K562 (cell line): ENCODE data around the gene SEMA3A. TPM values are rescaled to one million over a fixed set of nuclear protein-coding genes. Genes with fewer than 3 reads are reported as not detected.
A peak's percentile ranks its signal among the peaks of the same experiment; 100 is the strongest.

Source experiments
- ATAC-seq: fragments of 200-7000 bp; cut with Tn5 transposase; 3 replicates; pipeline ENCODE4 v1.9.1; 2020; ENCODE audit warnings: moderate library complexity
- BruUV-seq: library from RNA; stranded (reverse); fragments of 400-500 nt; replicated peaks from 2 replicates; lab custom pipeline; 2021; lab: Mats Ljungman, UMichigan
- CTCF ChIA-PET: fragments of 300-600 bp; formaldehyde crosslinking; extraction: SDS; loops from one replicate; lab custom pipeline; 2021; ENCODE audit warnings: low intra/inter-chr PET ratio; lab: Yijun Ruan, JAX
- POLR2A ChIA-PET: fragments of 300-600, 350-650 bp; sonication (Branson Sonifier 250); formaldehyde crosslinking; extraction: SDS; loops from one replicate; lab custom pipeline; 2021; ENCODE audit warnings: antibody characterized with exemption, inconsistent platforms; lab: Yijun Ruan, JAX
- DNase-seq, 4 experiments: peaks; one replicate each; pipeline versions ENCODE4 v3.0.0 to v3.0.0-alpha.2; 2011 to 2018; ENCODE audit warnings: low spot score in 3 of 4, mixed read lengths in 3 of 4; ENCODE audit errors: extremely low read depth in 1 of 4
- FAIRE-seq: peaks from 2 replicates; lab custom pipeline; 2011; peaks lifted over from hg19 to GRCh38; lab: Jason Lieb, UNC
- H2AFZ ChIP-seq: 2 replicates; pipeline ENCODE4 v1.6.0; 2011; ENCODE audit warnings: low read depth, low read length, control low read depth, inconsistent platforms
- H3K27ac ChIP-seq: fragments of 200-600 bp; 3 replicates; pipeline ENCODE4 v1.8.0; 2011; ENCODE audit warnings: low read depth, mild to moderate bottlenecking, control low read depth, inconsistent platforms, low read length, moderate library complexity, mixed read lengths; ENCODE audit errors: extremely low read depth
- H3K27me3 ChIP-seq, 2 experiments: fragments of 300-600 bp in 1 of 2; 2 replicates in 1 of 2; 3 replicates in 1 of 2; pipeline versions ENCODE4 v1.6.0 to v1.8.0; 2011; ENCODE audit warnings: inconsistent platforms in 2 of 2, low read length in 2 of 2, mild to moderate bottlenecking in 1 of 2, mixed read lengths in 1 of 2, moderate library complexity in 1 of 2; ENCODE audit not compliant: control insufficient read depth in 2 of 2, insufficient read depth in 2 of 2
- H3K36me3 ChIP-seq: fragments of 300-600 bp; 3 replicates; pipeline ENCODE4 v1.8.0; 2011; ENCODE audit warnings: mild to moderate bottlenecking, low read length, inconsistent platforms; ENCODE audit not compliant: control insufficient read depth, insufficient read depth
- H3K4me1 ChIP-seq, 2 experiments: fragments of 200-600 bp in 1 of 2; replicated peaks in 1 of 2; 2 replicates in 1 of 2; 3 replicates in 1 of 2; pipeline versions ENCODE4 v1.5.1 to v1.8.0; 2011; ENCODE audit warnings: inconsistent platforms in 2 of 2, low read length in 2 of 2, mild to moderate bottlenecking in 1 of 2, mixed read lengths in 1 of 2, moderate library complexity in 1 of 2; ENCODE audit not compliant: control insufficient read depth in 2 of 2, insufficient read depth in 2 of 2
- H3K4me2 ChIP-seq: 2 replicates; pipeline ENCODE4 v1.6.1; 2011; ENCODE audit warnings: low read length, control low read depth, inconsistent platforms, mixed read lengths; ENCODE audit not compliant: insufficient read depth
- H3K4me3 ChIP-seq: fragments of 200-600 bp; sonication (generic), shearing (Covaris generic); 2 replicates; pipeline ENCODE4 v1.5.1; 2016; ENCODE audit warnings: control low read depth, inconsistent platforms
- H3K79me2 ChIP-seq: fragments of 200-600 bp; 3 replicates; pipeline ENCODE4 v1.8.0; 2011; ENCODE audit warnings: low read length, inconsistent platforms; ENCODE audit not compliant: control insufficient read depth, insufficient read depth
- H3K9ac ChIP-seq, 2 experiments: 2 replicates each; pipeline versions ENCODE4 v1.6.0 to v1.6.1; 2011; ENCODE audit warnings: low read depth in 2 of 2, low read length in 2 of 2, control low read depth in 1 of 2, inconsistent platforms in 1 of 2, mild to moderate bottlenecking in 1 of 2, mixed read lengths in 1 of 2; ENCODE audit not compliant: insufficient read depth in 1 of 2
- H3K9me1 ChIP-seq: one replicate; pipeline ENCODE4 v1.6.0; 2011; ENCODE audit warnings: inconsistent platforms, mild to moderate bottlenecking, low read length, moderate library complexity; ENCODE audit not compliant: control insufficient read depth, insufficient read depth
- H3K9me3 ChIP-seq: replicated peaks from 2 replicates; pipeline ENCODE4 v1.5.1; 2011; ENCODE audit warnings: low read depth, low read length, inconsistent platforms; ENCODE audit not compliant: control insufficient read depth, insufficient read depth
- H4K20me1 ChIP-seq: replicated peaks from 2 replicates; pipeline ENCODE4 v1.6.1; 2011; ENCODE audit warnings: low read length, inconsistent platforms, mixed read lengths; ENCODE audit not compliant: control insufficient read depth, insufficient read depth
- CBX3 ChIP-seq, 2 experiments: IDR thresholded peaks; 1 replicate in 1 of 2; 2 replicates in 1 of 2; pipeline ENCODE4 v1.6.1; 2012; ENCODE audit warnings: inconsistent platforms in 2 of 2, low read length in 2 of 2, borderline replicate concordance in 1 of 2, control low read depth in 1 of 2
- CBX5 ChIP-seq: IDR thresholded peaks from 2 replicates; pipeline ENCODE4 v1.6.1; 2014; ENCODE audit warnings: low read depth, borderline replicate concordance
- ELK1 ChIP-seq: sonication (generic); formaldehyde crosslinking; IDR thresholded peaks from 2 replicates; pipeline ENCODE4 v1.8.1; 2022; ENCODE audit warnings: missing genetic modification reagents
- HMGXB4 ChIP-seq: sonication (generic); formaldehyde crosslinking; IDR thresholded peaks from 2 replicates; pipeline ENCODE4 v1.8.1; 2023; ENCODE audit warnings: mild to moderate bottlenecking, missing genetic modification reagents
- ILF3 ChIP-seq: fragments of 450-650 bp; IDR thresholded peaks from 2 replicates; pipeline ENCODE4 v1.6.1; 2018; ENCODE audit warnings: antibody characterized with exemption, mild to moderate bottlenecking, moderate library complexity, borderline replicate concordance
- MAFF ChIP-seq: IDR thresholded peaks from 2 replicates; pipeline ENCODE4 v1.6.1; 2012; ENCODE audit warnings: low read length, improper control_type of control experiment
- MAFG ChIP-seq: fragments of 450-650 bp; conservative IDR thresholded peaks from 2 replicates; pipeline ENCODE4 v1.6.1; 2016; ENCODE audit warnings: missing genetic modification characterization, missing compliant biosample characterization
- MAFK ChIP-seq: IDR thresholded peaks from 2 replicates; pipeline ENCODE4 v1.6.1; 2011; ENCODE audit warnings: low read length, improper control_type of control experiment
- NFE2 ChIP-seq: IDR thresholded peaks from 2 replicates; pipeline ENCODE4 v1.6.1; 2014; ENCODE audit warnings: antibody characterized with exemption, low read depth
- NFE2L1 ChIP-seq: fragments of 450-650 bp; IDR thresholded peaks from 2 replicates; pipeline ENCODE4 v1.6.1; 2016; ENCODE audit warnings: missing genetic modification characterization, low read depth, mild to moderate bottlenecking, missing compliant biosample characterization, moderate library complexity, borderline replicate concordance
- NR0B1 ChIP-seq: fragments of 450-650 bp; IDR thresholded peaks from one replicate; pipeline ENCODE4 v1.6.1; 2018; ENCODE audit warnings: mild to moderate bottlenecking, moderate library complexity; ENCODE audit not compliant: partially characterized antibody
- NRF1 ChIP-seq, 2 experiments: fragments of 450-650 bp; IDR thresholded peaks in 1 of 2; conservative IDR thresholded peaks in 1 of 2; 2 replicates each; pipeline ENCODE4 v1.6.1; 2014; ENCODE audit warnings: mild to moderate bottlenecking in 2 of 2
- NUFIP1 ChIP-seq: fragments of 450-650 bp; IDR thresholded peaks from 2 replicates; pipeline ENCODE4 v1.6.1; 2018; ENCODE audit not compliant: partially characterized antibody
- TAF1 ChIP-seq: IDR thresholded peaks from 2 replicates; pipeline ENCODE4 v1.6.1; 2011; ENCODE audit warnings: mild to moderate bottlenecking, low read length, moderate library complexity; ENCODE audit not compliant: insufficient read depth, control insufficient read depth, severe bottlenecking; ENCODE audit errors: extremely low read depth
- THRAP3 ChIP-seq: fragments of 450-650 bp; IDR thresholded peaks from 2 replicates; pipeline ENCODE4 v1.6.1; 2016; ENCODE audit warnings: mild to moderate bottlenecking, inconsistent platforms, borderline replicate concordance
- TSC22D4 ChIP-seq: fragments of 450-650 bp; IDR thresholded peaks from 2 replicates; pipeline ENCODE4 v1.6.1; 2016; ENCODE audit warnings: missing genetic modification characterization, missing biosample characterization, control low read depth
- USF1 ChIP-seq: sonication (generic); formaldehyde crosslinking; IDR thresholded peaks from 2 replicates; pipeline ENCODE4 v1.9.0; 2022; ENCODE audit warnings: mild to moderate bottlenecking, missing genetic modification reagents
- ZNF316 ChIP-seq: fragments of 450-650 bp; IDR thresholded peaks from 2 replicates; pipeline ENCODE4 v1.6.1; 2016
- ZNF764 ChIP-seq: fragments of 250-450 bp; sonication (Bioruptor Pico); IDR thresholded peaks from 2 replicates; pipeline ENCODE4 v1.4.0; 2020; ENCODE audit warnings: low read depth, mild to moderate bottlenecking, moderate library complexity
- WGBS: fragments of 100-300 bp; shearing (Covaris generic); methylation state at CpG from one replicate; pipeline ENCODE4 v1.1.6; 2016; ENCODE audit warnings: low coverage, mixed read lengths; ENCODE audit not compliant: insufficient coverage; ENCODE audit errors: missing lambda C conversion rate; 5-methylcytosine and 5-hydroxymethylcytosine counted together
- in situ Hi-C: fragments of 300-500 bp; cut with MboI; formaldehyde crosslinking; loops from 4 replicates; pipeline ENCODE4 v1.15.0; 2018; ENCODE audit warnings: inconsistent platforms, mixed read lengths
- intact Hi-C: fragments of 100-400 bp; cut with micrococcal nuclease; formaldehyde crosslinking; loops from 2 replicates; pipeline ENCODE4 v1.14.2; 2022
- polyA plus RNA-seq, 8 experiments: library from polyadenylated mRNA; depleted of rRNA in 4 of 8; stranded (reverse) in 5 of 8; unstranded in 3 of 8; fragments of >200 nt; fragmentation: Nextera tagmentation in 2 of 8; fragmentation: Illumina TruSeq in 1 of 8; extraction: Ambion mirVana in 2 of 8; extraction: Trizol in 1 of 8; gene quantifications; 2 replicates each; pipeline versions ENCODE4 v1.2.1 to v1.2.3, GENCODE V29; 2011 to 2014; ENCODE audit warnings: inconsistent platforms in 1 of 8, missing spikeins in 1 of 8
- total RNA-seq, 7 experiments: library from RNA; depleted of rRNA in 6 of 7; stranded (reverse); fragments of >200 nt in 6 of 7; fragmentation: Illumina TruSeq in 2 of 7; extraction: Trizol in 2 of 7; gene quantifications; 2 replicates each; pipeline versions ENCODE4 v1.2.1 to v1.2.3, GENCODE V29; 2011 to 2021; ENCODE audit warnings: low replicate concordance in 1 of 7

Gene SEMA3A
- total and polyA plus RNA-seq, 9 of the 15 experiments (the other 6 are each of a cell fraction or from before 2014, with no cell fraction given): 0.36 to 3.0 (median 1.1) TPM

GRCh38 chr7:84144480-84144879 is 50.1 kb downstream of the SEMA3A start:
- H2AFZ ChIP-seq: no peak overlapping the region
- H3K9ac ChIP-seq: no peak overlapping the region
- H3K4me3 ChIP-seq: no peak overlapping the region
- no peaks in the 10 kb centered on the region for H4K20me1 ChIP-seq
- no peaks in the 10 kb centered on the region for H3K79me2 ChIP-seq
- DNase-seq: no peak
- POLR2A ChIA-PET: no interaction called here
- no peak overlapping the region for H3K4me2 ChIP-seq
- TF ChIP-seq USF1 (CRISPR knock-in tag) (no peak), NRF1 (conservative IDR thresholded peaks at IDR 0.05 in 1 of 2, IDR thresholded peaks at IDR 0.05 in 1 of 2) (no peak), ZNF316 (peak; percentile 66), MAFG (tag) (peak; percentile 64), TSC22D4 (tag) (no peak), ELK1 (CRISPR knock-in tag) (no peak), NR0B1 (no peak), NFE2L1 (tag) (peak; percentile 39; the same call in 1 of the 2 replicates), MAFK (peak; percentile 13; the same call in 1 of the 2 replicates), ILF3 (no peak), TAF1 (no peak), NUFIP1 (no peak), NFE2 (peak; percentile 49; the same call in 1 of the 2 replicates), HMGXB4 (CRISPR knock-in tag) (no peak), MAFF (peak; percentile 15; the same call in 1 of the 2 replicates), CBX5 (no peak), THRAP3 (no peak), ZNF764 (no peak), CBX3 (IDR thresholded peaks at IDR 0.05; ENCODE audit: borderline replicate concordance in 1 of 2, low read length in 2 of 2) (no peak)
- no peaks in the 10 kb centered on the region for H3K36me3 ChIP-seq
- no peak for FAIRE-seq
- H3K4me1 ChIP-seq: no peaks in the 10 kb centered on the region
- no peak for ATAC-seq
- H3K27me3 ChIP-seq: no peaks in the 10 kb centered on the region
- 1% methylated on average over 3 of the region's 3 CpGs for WGBS
- intact Hi-C loops: no loop called here
- H3K27ac ChIP-seq: no peak overlapping the region
- in situ Hi-C loops: no loop called here
- H3K9me3 ChIP-seq: no peaks in the 10 kb centered on the region
- CTCF ChIA-PET: no interaction called here
- no TSS peak for BruUV-seq
- H3K9me1 ChIP-seq: no peaks in the 10 kb centered on the region
